Mesenteric fat pad (tissue), 1 donor: ENCODE data around the gene ARMH1. TPM values are rescaled to one million over a fixed set of nuclear protein-coding genes. Genes with fewer than 3 reads are reported as not detected.

Experiments used
- DNase-seq: peaks from one replicate; pipeline ENCODE4 v3.0.0-alpha.2; 2020; ENCODE audit warnings: low spot score
- total RNA-seq: library from RNA; stranded (reverse); fragmentation: NEBNext Ultra II Directional; extraction: Animal tissue kit (Norgen Biotek cat#: 25700); gene quantifications from one replicate; pipeline ENCODE4 v1.2.1, GENCODE V29; 2021
- donor health status: DM: yes; HTN: yes; CAD: no.

ARMH1 gene
- total RNA-seq, 1 donor from 2014 or later: 1.9 TPM

- no peak for DNase-seq
Measured at GRCh38 chr1:44643721-44644334, 30.7 kb upstream of the ARMH1 start.

GRCh38 chr1:44644806-44645205 lies 29.7 kb upstream of the ARMH1 start:
- no peak for DNase-seq

- DNase-seq: no peak
Measured at GRCh38 chr1:44645476-44646244, 28.9 kb upstream of the ARMH1 start.

- no peak for DNase-seq
Measured at GRCh38 chr1:44646261-44647110, 28.0 kb upstream of the ARMH1 start.

GRCh38 chr1:44647896-44648295 lies 26.6 kb upstream of the ARMH1 start:
- DNase-seq: no peak

- no peak for DNase-seq
Measured at GRCh38 chr1:44648529-44649250, 25.8 kb upstream of the ARMH1 start.

GRCh38 chr1:44649788-44650158 lies 24.7 kb upstream of the ARMH1 start:
- DNase-seq: no peak

GRCh38 chr1:44650159-44650831 lies 24.2 kb upstream of the ARMH1 start:
- no peak for DNase-seq

- no peak for DNase-seq
Measured at GRCh38 chr1:44651069-44651468, 23.4 kb upstream of the ARMH1 start.

GRCh38 chr1:44652445-44653106 lies 21.9 kb upstream of the ARMH1 start:
- DNase-seq: no peak

GRCh38 chr1:44653107-44653964 lies 21.2 kb upstream of the ARMH1 start:
- DNase-seq: no peak

- no peak for DNase-seq
Measured at GRCh38 chr1:44654621-44655187, 19.8 kb upstream of the ARMH1 start.

- DNase-seq: no peak
Measured at GRCh38 chr1:44655609-44656008, 18.9 kb upstream of the ARMH1 start.

GRCh38 chr1:44659566-44659965 lies 14.9 kb upstream of the ARMH1 start:
- DNase-seq: no peak

GRCh38 chr1:44660176-44660575 lies 14.3 kb upstream of the ARMH1 start:
- no peak for DNase-seq

- no peak for DNase-seq
Measured at GRCh38 chr1:44661781-44662682, 12.5 kb upstream of the ARMH1 start.

- no peak for DNase-seq
Measured at GRCh38 chr1:44662683-44663030, 11.9 kb upstream of the ARMH1 start.

GRCh38 chr1:44663417-44663816 lies 11.1 kb upstream of the ARMH1 start:
- no peak for DNase-seq
